Jurkat, Clone E6-1 (cell line): ENCODE results near the gene RHOU.
A peak's percentile ranks its signal among the peaks of the same experiment; 100 is the strongest.
"Not testable (repeated sequence)": the region's sequence is repeated elsewhere in the genome, so short reads cannot be mapped to it uniquely, and the experiment has no call there.

ENCODE experiments used
- DNase-seq: peaks from one replicate; pipeline ENCODE4 v3.0.0-alpha.2; 2011; ENCODE audit warnings: low read depth, low spot score
- H3K4me3 ChIP-seq: 2 replicates; pipeline ENCODE4 v1.5.1; 2011; ENCODE audit warnings: mild to moderate bottlenecking, low read length, control low read depth, moderate library complexity

The RHOU gene

DNA sequence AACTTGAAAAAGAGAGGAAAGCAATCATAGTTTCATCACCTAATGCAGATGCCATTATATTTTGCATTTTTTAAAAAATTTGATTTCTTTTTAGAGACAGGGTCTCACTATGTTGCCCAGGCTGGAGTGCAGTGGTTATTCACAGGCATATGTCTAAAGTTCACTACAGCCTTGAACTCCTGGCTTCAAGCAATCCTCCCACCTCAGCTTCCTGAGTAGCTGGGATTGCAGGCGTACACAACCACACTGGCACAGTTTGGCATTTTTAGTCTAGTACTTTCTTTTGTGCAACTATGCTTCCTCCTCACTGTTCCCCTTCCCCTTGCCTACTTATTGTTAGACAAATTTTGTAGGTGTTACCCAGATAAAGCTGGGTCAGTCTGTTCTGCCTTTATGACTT is 18.0 kb downstream of the RHOU start:
- DNase-seq, result no peak
- no peak overlapping the region for H3K4me3 ChIP-seq

GRCh38 chr1:228753786-228754360 is 18.6 kb downstream of the RHOU start:
- no peak for DNase-seq
- no peak overlapping the region for H3K4me3 ChIP-seq

DNA sequence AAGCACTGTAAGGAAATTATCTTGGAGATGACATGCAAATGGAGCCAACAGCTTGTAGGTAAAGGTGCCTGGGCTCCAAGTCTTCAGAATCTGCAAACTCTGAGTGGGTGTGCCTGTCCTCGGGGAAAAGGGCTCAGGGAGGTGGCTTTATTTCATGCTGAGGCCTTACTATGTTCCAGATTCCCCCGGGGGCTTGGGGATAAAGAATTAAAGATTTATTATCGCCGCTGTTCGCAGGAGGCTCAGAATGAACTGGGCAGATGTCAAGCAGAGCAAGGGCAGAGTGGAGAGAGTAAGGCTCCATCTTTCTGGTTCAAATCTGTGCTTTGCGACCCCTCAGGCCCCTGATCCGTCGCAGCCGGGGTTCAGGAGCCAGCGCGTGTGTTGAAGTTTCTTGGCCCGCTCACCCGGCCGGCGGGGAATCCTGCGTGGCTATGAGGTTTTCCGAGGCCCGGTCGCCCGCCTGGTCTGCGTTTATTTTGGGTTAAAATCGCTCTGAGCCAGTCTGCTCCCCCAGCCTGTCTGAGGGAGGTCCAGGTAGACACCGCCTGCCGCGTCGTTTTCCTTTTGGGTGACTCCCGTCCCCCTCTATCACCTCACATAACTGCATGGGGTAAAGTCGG is 19.5 kb downstream of the RHOU start:
- H3K4me3 ChIP-seq, result no peak overlapping the region
- no peak for DNase-seq

DNA sequence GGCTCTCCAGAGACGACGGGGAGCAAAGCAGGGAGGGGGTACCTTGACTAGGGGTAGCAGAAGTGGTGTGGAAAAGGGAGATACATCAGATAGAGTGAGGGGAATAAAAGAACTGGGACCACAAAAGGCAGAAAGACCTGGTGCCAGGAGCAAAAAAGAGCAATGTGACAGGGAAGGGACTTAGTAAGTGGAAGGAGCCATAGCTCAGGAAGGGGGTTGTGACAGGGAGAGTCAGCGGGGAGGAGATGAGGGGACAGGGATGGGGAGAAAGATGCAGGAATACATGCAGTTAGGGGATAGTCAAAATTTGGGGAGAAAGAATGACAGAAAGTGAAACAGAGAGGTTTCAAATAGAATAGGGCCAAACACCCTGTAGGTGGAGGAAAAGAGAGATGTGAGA is 20.5 kb downstream of the RHOU start:
- DNase-seq, result no peak
- no peak overlapping the region for H3K4me3 ChIP-seq

DNA sequence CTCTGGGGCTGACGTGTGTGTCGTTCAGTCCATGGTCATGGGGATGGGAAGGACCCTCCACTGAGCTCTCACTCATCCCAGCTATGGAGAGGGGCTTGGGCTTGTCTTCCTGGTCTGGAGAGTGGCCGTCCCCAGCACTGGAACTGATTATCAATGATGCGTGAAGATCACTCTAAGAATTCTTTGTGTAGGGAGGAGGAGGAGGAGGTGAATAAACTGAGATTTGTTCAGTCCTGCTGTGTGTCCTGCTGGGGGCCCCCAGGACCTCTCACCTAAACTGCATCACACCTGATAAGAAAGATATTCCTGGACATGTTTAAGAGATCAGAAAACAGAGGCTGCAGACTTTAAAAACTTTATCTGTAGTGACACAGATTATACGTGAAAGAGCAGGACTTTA is 21.2 kb downstream of the RHOU start:
- DNase-seq, result no peak

DNA sequence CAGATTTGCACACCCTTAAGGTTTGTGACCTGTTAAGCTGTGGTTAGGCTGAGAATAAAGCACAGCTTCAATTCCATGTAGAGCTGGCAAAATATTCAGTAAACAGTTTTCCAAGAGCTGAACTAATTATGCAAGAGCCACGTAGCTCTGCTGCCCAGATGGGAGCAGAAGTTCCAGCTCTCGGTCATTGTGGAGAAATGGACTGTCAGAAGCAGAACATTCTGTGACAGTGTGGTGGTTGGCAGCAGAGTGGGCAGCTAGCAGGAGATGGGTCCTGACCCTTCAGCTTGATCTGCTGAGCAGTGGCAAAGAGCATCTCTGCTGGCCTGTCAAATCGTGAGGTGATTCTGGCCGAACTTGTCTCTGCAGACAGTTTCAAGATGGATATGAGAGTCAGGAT is 23.2 kb downstream of the RHOU start:
- no peak overlapping the region for H3K4me3 ChIP-seq
- DNase-seq, result no peak

More for the DNA sequence above, 21.2 kb downstream of the RHOU start:
- no peak overlapping the region for H3K4me3 ChIP-seq

GRCh38 chr1:228760979-228761378 is 25.7 kb downstream of the RHOU start:
- no peak overlapping the region for H3K4me3 ChIP-seq
- DNase-seq, result no peak

DNA sequence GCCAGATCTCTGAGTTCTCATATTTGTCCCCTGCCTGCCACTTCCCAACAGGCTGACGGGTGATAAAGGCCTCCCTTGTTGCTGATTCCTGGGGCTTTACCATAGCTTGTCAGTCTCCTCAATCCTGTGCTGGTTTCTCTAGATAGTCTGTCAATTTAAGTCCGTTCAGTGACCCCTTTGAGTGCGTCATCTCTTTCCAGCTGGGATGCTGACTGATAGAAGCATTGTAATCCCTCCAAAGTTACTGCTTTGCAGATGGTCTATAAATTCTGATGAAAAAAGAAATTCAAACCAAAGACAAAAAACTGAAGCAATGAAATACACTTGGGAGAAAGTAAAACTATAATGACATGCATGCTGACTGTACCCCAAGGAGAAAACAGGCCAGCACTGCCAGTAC is 28.3 kb downstream of the RHOU start:
- DNase-seq, result no peak
- H3K4me3 ChIP-seq, result no peak overlapping the region

- peak; percentile 41 for DNase-seq
- no peak overlapping the region for H3K4me3 ChIP-seq
Measured at GRCh38 chr1:228765168-228765946, 30.1 kb downstream of the RHOU start.

- DNase-seq, result no peak
- H3K4me3 ChIP-seq, result no peak overlapping the region
Measured at GRCh38 chr1:228766788-228767187, 31.5 kb downstream of the RHOU start.

- H3K4me3 ChIP-seq, result no peak overlapping the region
- no peak for DNase-seq
Measured at GRCh38 chr1:228767636-228768354, 32.5 kb downstream of the RHOU start.

- no peak for DNase-seq
- H3K4me3 ChIP-seq, result no peak overlapping the region
Measured at GRCh38 chr1:228768355-228769000, 33.2 kb downstream of the RHOU start.

GRCh38 chr1:228770779-228771223 is 35.5 kb downstream of the RHOU start:
- no peak for DNase-seq
- no peak overlapping the region for H3K4me3 ChIP-seq

- no peak overlapping the region for H3K4me3 ChIP-seq
- DNase-seq, result no peak
Measured at GRCh38 chr1:228772516-228773212, 37.4 kb downstream of the RHOU start.

DNA sequence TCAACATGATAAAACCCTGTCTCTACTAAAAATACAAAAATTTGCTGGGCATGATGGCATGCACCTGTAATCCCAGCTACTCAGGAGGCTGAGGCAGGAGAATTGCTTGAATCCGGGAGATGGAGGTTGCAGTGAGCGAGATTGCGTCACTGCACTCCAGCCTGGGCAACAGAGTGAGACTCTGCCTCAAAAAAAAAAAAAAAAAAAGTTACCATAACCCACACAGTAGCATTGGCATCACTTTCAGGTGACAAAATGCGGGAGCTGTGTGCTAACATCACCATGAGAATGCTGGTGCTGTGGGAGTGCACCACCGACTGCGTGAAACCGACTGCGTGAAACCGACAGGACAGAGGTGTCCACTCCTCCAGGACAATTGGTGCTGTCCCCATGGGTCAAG is 40.7 kb downstream of the RHOU start:
- not testable (repeated sequence) for H3K4me3 ChIP-seq, DNase-seq

DNA sequence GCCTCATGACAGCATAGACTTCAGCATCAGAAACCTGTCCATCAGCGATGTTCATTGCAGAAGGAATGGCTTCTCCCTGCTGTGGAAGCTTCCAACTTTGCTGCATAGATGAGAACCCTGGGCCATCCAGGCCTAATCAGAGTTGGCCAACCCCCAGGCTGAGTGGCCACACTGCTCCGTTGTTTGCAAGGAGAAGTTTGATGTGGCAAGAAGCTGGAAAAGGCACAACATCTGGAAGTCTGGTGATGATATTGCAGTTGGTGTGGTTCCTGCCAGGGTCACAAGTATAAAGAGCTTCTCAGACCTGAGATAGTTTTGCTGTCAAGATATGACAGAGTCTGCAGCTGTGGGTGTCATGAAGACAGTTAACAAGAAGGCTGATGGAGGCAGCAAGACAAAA is 41.2 kb downstream of the RHOU start:
- H3K4me3 ChIP-seq, result no peak overlapping the region
- no peak for DNase-seq

GRCh38 chr1:228777236-228777635 is 42.0 kb downstream of the RHOU start:
- no peak overlapping the region for H3K4me3 ChIP-seq

DNA sequence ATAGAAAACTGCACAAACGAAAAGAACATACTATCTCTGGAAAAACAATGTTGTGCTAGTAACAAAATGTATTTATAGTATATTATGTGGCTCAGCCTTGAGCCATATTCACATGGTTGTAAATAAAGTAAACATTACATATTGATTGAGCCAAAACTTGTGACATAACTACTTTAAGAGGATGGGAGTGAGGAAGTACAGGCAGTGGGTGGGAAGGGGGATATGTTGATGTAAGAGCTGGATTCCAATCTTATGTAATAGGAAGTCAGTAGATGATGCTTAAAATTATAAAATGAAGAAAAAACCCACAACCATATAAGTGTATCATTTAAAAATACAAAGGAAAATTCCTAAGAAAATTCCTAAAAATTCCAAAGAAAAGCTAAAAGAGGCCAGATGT is 42.7 kb downstream of the RHOU start:
- DNase-seq, result no peak
- no peak overlapping the region for H3K4me3 ChIP-seq

More at GRCh38 chr1:228777236-228777635, 42.0 kb downstream of the RHOU start:
- no peak for DNase-seq

DNA sequence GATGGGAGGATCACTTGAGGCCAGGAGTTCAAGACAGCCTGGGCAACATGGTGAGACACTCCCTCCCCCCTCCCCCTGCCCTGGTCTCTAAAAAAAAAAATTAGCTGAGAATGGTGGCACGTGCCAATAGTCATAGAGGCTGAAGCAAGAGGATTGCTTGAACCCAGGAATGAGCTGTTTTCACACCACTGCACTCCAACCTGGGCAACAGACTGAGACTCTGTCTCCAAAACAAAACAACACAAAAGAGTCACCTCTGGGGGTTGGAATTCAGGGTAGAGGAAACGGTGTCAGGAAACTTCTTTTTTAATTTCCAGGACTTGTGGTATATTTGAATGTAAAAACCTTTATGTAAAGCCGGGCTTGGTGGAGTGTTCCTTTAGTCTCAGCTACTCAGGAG is 43.2 kb downstream of the RHOU start:
- DNase-seq, result no peak

More for the DNA sequence above, 43.2 kb downstream of the RHOU start:
- no peak overlapping the region for H3K4me3 ChIP-seq
